Stimulated activated CD8-positive, alpha-beta memory T cell treated with anti-CD3 and anti-CD28 coated beads, Interleukin-4, amount 100 ng/mL, for 1 hour (primary cell): ENCODE data around the gene SLC34A3.

Source experiments
- DNase-seq, 2 donors: peaks; one replicate each; pipeline ENCODE4 v3.0.0-alpha.2; 2020; ENCODE audit warnings: low read depth in 2 of 2, low spot score in 1 of 2

SLC34A3 gene

DNA sequence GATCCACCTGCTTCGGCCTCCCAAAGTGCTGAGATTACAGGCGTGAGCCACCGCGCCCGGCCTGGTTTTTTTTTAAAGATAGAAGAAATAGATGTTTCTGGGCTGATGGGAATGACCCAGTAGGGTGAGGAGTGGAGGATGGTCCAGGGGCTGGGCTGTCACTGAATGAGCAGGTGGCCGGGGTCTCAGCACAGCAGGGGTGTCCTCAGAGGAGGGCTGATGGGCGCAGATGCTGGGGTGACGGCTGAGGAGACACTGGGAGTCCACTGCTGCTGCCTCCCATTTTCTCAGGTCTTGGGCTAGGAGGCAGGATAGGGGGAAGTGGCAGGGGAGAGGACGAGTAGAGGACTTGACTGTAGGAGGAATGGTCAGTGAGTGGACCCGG lies 44.5 kb downstream of the SLC34A3 start:
- no peak for DNase-seq

DNA sequence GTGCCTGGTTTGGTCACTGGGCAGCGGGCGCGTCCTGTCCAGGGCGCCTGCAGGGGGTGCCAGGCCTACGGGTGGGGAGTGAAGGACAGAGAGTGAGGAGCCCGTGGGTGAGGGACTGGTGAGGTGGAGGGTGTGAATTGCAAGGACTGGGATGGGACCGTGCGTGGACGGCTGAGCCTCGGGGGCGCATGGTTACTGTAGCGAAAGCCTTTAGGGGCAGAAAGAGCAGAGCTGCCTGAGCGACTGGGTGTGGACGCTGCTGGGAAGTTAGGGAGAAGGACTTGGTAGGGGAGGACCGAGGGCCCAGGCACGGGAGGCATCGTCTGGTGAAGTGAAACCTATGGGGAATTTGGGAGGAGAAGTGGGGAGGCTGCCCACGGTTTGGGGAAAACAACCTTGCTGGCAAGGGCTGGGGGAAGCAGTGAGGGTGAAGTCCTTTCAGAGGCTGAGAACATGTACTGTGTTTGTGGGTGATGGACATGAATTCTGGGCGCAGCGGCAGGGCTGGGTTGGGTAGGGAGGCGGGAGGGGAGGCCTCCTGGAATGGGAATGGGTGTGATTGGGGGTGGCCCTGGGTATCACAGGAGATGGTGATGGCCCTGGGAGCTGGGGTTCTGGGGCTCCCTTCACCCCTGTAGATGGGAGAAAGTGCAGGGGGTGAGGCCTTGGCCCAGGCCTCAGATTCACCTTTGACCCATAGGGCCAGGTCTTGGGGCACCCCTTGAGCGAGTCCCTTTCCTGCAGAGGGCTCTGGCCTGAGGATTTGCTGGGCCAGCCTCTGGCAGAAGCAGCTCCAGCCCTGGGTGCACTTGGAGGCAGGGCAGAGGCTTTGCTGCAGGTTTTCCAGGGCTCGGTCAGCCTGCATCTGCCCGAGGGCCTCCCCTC lies 45.1 kb downstream of the SLC34A3 start:
- no peak for DNase-seq

DNA sequence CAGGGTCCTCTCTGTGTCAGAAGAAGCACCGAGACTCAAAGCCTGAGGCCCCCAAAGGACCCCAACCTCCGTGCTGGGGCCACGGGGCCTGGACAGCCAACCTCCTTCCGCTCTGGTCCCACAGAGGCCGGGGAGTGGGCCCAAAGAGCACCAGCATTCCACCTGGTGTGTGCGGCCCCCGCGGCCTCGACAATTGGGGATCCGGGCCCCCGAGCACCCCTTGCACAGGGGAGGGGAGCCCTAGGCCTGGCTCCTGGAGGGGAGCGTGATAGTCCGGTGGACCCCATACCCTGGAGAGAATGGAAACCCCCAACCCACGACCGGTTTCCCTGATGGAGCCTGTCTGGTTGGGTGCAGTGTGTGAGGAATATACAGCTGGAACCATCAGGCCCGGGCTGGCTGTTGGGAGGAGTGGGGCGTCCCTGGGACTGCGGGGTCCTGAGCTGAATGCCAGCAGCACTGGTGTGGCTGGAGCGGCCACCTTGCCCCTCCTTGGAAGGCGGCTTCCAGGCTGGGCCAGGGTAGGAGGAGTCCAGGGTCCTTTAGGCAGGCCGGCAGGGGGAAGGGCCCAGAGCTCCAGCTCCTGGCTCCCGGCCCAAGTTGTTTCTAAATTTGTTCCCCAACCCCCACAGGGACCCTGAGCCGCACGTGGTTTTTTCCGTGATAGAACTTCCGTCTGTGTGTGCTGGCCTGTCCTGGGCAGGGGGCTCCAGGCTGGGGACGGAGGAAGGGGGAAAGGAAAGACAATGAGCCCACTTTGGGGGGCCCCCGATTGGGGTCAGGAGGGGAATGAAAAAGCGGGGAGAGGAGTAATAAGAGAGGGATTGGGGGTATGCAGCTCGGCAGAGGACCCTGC lies 46.0 kb downstream of the SLC34A3 start:
- no peak for DNase-seq

DNA sequence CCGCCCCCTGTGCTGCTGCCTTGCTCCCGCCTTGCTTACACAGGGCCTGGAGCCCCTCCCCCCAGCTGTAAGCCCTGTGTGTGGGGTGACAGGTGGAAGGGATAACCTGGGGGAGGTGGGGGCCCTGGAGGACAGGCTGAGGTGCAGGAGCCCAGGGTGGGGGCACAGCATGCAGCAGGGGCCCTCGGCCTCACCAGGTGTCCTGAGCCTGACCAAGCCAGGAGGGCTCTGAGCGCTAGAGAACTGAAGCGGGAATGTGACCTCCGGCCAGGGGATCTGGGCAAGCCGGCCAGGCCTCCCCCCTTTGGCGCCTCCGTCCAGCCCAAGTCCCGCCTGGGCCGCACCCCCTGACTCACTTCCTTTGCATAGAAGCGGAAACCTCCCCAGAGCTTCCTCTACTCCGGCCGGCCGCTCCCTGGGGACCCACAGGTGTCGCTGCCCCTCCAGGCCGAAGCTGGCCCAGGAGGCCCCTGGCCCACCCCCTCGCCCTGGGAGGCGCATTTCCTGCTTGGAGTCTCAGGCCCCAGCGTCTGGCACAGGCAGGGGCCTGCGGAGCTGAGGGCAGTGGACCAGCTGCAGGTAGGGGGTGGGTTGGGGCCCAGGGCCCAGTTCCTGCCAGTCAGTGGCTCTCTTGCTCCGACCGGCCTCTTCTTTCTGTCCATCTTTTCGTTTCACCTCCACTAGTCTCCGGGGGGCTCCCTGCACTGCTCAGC lies 46.8 kb downstream of the SLC34A3 start, which contains the start of gene TOR4A:
Gene TOR4A (plus strand): TSS at position 398 of the 713 bp plus-strand sequence. CDS start 964 bp downstream, outside the sequence.
- no peak for DNase-seq

DNA sequence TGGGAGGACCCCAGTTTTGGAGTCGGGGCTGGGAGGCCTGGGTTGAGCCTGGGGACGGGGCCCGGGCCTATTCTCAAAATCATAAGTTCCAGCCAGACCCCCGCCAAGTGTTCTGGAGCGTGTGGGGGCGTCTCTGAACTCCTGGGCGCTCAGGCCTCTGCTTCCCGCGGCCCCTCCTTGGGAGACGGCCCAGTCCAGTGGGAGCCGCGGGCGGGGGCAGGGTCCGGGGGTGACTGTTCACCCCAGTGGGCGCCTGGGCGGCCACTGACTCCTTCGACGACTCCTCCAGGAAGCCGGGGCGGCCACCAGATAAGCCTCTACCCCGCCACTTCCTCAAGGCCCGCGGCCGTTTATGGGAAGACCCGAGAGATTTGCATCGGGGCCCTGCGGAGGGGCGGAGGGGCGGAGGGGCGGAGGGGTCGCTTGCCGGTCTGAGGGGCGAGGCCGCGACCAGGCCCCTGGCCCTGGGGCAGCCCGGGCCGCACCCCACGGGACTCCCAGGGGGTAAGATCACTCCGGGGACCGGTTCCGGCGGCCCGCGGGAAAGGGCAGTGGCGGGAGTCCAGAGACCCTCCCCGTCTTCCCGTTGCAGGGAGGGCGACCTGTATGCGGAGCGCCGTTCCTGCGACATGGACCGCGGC lies 47.5 kb downstream of the SLC34A3 start:
- DNase-seq: no peak

DNA sequence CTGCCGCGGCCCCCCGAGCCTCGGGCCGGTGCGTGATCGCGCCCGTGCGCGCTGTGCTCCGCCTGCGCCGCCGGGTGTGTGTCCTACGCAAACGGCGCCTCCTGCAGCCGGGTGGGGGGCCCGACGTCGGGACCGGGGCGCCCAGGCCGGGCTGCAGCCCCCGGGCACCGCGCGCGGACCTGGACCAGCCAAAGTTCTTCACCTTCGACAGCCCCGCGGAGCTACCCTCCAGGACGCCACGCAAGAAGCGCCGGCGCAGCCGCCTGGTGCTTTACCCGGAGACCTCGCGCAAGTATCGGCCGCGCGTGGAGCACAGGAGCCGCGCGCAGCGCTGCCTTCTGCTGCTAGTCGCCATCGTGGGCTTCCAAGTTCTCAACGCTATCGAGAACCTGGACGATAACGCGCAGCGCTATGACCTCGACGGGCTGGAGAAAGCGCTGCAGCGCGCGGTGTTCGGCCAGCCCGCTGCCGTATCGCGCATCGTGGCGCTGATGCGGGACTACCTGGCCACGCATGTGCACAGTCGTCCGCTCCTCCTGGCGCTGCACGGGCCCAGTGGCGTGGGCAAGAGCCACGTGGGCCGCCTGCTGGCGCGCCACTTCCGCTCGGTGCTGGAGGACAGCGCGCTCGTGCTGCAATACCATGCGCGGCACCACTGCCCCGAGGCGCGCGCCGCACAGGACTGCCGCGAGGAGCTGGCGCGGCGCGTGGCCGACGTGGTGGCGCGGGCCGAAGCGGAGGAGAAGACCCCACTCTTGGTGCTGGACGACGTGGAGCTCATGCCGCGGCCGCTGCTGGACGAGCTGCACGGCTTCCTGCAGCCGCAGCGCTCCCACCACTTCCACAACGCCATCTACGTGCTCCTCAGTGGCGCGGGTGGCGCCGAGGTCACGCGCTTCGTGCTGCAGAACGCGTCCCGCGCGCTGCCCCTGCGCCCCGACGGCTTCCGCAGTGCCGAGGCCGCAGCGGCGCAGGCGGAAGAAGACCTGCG lies 48.3 kb downstream of the SLC34A3 start:
- no peak for DNase-seq

DNA sequence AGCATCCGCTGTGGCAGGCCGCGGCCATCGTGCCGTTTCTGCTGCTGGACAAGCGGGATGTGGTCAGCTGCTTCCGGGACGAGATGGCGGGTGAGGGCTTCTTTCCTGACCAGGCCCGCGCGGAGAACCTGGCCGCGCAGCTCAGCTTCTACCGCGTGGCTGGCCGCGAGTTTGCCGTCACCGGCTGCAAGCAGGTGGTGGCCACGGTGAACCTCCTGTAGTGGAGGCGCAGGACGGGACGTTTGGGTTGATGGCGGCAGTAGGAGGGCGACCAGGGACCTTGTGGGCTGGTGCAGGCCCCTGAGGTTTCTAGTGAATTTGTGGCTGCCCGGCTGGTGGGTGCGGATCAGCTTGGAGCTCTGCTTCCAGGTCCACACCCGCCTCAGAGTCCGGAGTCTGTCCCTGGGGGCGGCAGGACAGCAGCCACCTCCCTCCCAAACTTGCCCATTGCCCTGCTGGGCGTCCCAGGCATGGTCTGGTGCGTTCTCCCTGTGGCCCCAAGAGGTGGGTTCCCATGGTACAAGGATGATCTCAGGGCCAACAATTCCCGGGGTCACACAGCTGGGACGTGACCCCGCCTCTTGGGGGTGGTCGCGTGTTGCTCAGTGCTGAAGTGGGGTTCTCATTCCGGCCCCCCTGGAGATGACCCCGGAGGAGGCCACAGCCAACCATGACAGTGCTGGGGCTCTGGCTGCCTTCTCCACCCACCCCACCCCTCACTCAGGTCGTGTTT lies 49.2 kb downstream of the SLC34A3 start:
- DNase-seq: no peak

DNA sequence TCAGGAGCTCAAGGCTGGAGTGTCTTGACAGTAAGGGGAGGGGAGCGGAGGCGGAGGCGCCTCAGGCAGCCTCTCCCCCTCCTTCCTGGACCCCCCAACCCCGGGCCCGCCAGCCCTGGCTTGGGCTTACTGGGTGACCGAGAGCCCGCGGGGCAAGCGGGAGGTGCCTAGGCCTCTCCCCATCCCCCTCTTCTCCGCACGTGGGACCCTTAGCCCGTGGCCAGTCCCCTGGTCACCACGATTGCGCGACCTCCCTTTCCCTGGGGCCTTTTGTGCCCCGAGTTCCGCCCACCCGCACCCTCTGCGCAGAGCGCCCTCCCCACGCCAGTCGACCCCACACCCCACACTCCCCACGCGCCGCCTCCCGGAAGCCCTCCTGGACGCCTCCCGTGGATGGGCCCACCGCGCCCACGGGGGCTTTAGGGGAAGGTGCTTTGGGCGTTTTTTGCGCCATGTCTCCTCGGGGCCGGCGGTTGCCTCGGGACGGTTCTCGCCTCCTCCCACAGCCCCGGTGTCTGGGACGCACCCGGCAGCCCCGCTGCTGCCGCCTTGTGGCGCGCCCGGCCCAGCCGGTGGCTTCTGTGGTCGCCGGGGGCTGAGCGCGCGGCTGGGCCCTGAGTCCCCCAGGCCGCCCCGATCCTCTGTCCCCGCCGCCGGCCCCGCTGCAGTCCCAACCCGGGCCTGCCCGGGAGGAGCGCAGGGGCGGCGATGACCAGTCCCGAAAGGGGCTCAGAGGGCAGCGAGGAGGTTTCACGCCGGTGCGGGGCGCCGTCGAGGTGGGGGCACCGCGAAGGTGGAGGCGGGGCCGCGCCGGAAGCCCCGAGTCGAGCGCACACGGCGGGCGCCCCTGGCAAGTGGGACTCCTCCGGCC lies 50.0 kb downstream of the SLC34A3 start:
- DNase-seq: no peak

DNA sequence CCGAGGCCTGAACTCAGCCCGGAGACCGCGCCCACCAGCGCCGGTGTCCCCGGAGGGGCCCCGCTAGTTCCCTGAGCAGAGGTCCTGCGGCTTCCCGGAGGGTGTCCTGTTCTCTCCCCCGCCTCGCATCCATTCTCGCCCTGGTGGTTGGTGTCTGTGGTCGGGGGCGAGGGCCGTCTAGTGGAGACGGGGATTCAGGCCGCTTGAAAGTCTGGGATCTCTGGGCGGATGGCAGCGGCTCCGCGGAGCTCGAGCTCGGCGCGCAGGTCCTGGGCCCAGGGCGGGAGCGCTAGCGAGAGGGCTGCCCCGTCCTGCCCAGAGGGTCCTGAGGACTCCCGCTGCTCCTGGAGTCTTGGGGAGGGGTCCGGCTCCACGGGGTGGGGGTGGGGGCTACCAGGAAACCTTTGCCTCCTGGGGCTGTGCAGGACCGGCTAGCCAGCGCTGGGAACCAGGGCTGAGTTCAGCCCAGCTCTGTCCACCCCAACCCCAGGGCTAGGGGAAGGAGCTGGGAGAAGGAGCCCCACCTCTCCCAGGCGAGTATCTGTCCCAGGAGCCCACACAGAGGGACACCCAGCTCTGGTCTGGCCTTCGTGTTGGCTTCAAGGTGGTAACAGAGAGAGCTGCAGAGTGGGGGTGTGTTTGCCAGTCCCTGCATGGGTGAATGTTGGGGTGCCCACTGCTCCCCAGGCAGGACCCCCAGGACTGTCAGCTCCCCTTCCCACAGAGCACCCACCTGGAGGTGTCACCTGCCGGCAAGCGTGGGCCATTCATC lies 50.8 kb downstream of the SLC34A3 start:
- DNase-seq: no peak
